GM19239 (cell line): ENCODE results near the gene SERPINA5.
"Not testable (repeated sequence)": the region's sequence is repeated elsewhere in the genome, so short reads cannot be mapped to it uniquely, and the experiment has no call there.

Experiments
- DNase-seq: peaks from one replicate; pipeline ENCODE4 v3.0.0; 2011; ENCODE audit warnings: low spot score; ENCODE audit not compliant: insufficient read length
- FAIRE-seq: peaks from 2 replicates; lab custom pipeline; 2011; peaks lifted over from hg19 to GRCh38; lab: Jason Lieb, UNC

Gene SERPINA5

GRCh38 chr14:94619297-94619696 is 38.1 kb downstream of the SERPINA5 start:
- DNase-seq, result no peak
- no peak for FAIRE-seq

- FAIRE-seq (no peak), DNase-seq (no peak)
Observed at GRCh38 chr14:94620597-94620996, 39.4 kb downstream of the SERPINA5 start.

GRCh38 chr14:94621358-94622134 is 40.3 kb downstream of the SERPINA5 start:
- DNase-seq, result no peak
- no peak for FAIRE-seq

- no peak for FAIRE-seq
Observed at GRCh38 chr14:94622653-94623421, 41.6 kb downstream of the SERPINA5 start.

GRCh38 chr14:94623422-94623809 is 42.2 kb downstream of the SERPINA5 start:
- FAIRE-seq (no peak), DNase-seq (no peak)

More at GRCh38 chr14:94622653-94623421, 41.6 kb downstream of the SERPINA5 start:
- no peak for DNase-seq

GRCh38 chr14:94623856-94624499 is 42.8 kb downstream of the SERPINA5 start:
- DNase-seq (no peak), FAIRE-seq (no peak)

GRCh38 chr14:94624537-94625352 is 43.5 kb downstream of the SERPINA5 start:
- no peak for FAIRE-seq
- DNase-seq, result no peak

- DNase-seq (no peak), FAIRE-seq (no peak)
Observed at GRCh38 chr14:94625353-94625635, 44.1 kb downstream of the SERPINA5 start.

- FAIRE-seq, result no peak
- no peak for DNase-seq
Observed at GRCh38 chr14:94628578-94628977, 47.4 kb downstream of the SERPINA5 start.

GRCh38 chr14:94630396-94630795 is 49.2 kb downstream of the SERPINA5 start:
- FAIRE-seq (no peak), DNase-seq (no peak)

- DNase-seq, result no peak
- FAIRE-seq, result no peak
Observed at GRCh38 chr14:94631050-94631449, 49.8 kb downstream of the SERPINA5 start.

- DNase-seq, result no peak
- no peak for FAIRE-seq
Observed at GRCh38 chr14:94631536-94632304, 50.5 kb downstream of the SERPINA5 start.

- no peak for FAIRE-seq
Observed at GRCh38 chr14:94632305-94632590, 51.0 kb downstream of the SERPINA5 start.

GRCh38 chr14:94633121-94633520 is 51.9 kb downstream of the SERPINA5 start:
- DNase-seq, result no peak
- no peak for FAIRE-seq

More at GRCh38 chr14:94632305-94632590, 51.0 kb downstream of the SERPINA5 start:
- DNase-seq, result no peak

- FAIRE-seq, result no peak
Observed at GRCh38 chr14:94635154-94635553, 53.9 kb downstream of the SERPINA5 start.

GRCh38 chr14:94636744-94637412 is 55.7 kb downstream of the SERPINA5 start:
- no peak for FAIRE-seq
- no peak for DNase-seq

More at GRCh38 chr14:94635154-94635553, 53.9 kb downstream of the SERPINA5 start:
- DNase-seq, result no peak

GRCh38 chr14:94637814-94638213 is 56.6 kb downstream of the SERPINA5 start:
- not testable (repeated sequence) for DNase-seq, FAIRE-seq

GRCh38 chr14:94638339-94638738 is 57.1 kb downstream of the SERPINA5 start:
- FAIRE-seq (no peak), DNase-seq (no peak)
